ENCODE measurements around the gene CDH12.
A peak's percentile ranks its signal among the peaks of the same experiment; 100 is the strongest.

Gene CDH12

DNA sequence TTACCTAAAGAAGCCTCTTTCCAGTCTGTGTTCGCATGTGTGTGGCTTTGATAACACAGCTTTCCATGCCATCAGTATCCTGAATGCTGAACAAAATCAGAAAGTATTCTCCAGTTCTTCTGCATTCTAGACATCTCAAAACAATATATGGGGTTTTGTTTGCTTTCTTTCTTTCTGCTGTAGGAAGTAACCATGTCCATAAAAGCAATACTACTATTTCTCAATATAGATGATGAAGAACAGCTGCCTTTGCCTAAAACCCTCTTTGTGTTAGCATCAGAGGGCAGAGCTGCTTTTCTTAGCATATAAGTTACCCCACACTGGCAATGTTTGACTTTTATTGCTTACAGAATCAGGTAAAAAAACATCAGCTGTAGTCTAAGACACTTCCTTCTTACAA, 963.6 kb downstream of the CDH12 start:
- Histone ChIP-seq H3K79me2 (ENCODE audit: insufficient read depth, low read length) (no peaks in the 10 kb centered on the region), H3K4me3 (ENCODE audit: insufficient read depth, low read length, poor library complexity, severe bottlenecking) (no peak overlapping the region), H3K36me3 (ENCODE audit: low read length) (no peaks in the 10 kb centered on the region), H2AFZ (ENCODE audit: low read depth, low read length, severe bottlenecking) (peak overlapping the region; percentile 0), H3F3A (ENCODE audit: insufficient read depth) (no peaks in the 10 kb centered on the region), H3K27ac (ENCODE audit: low read depth, low read length) (no peak overlapping the region), H3K27me3 (ENCODE audit: low read length) (no peaks in the 10 kb centered on the region), H3K9ac (ENCODE audit: low read length) (no peak overlapping the region), H3K9me3 (ENCODE audit: insufficient read depth, low read length) (no peaks in the 10 kb centered on the region), H3K9me2 (replicated peaks; ENCODE audit: insufficient read depth, low read length) (no peaks in the 10 kb centered on the region), H4K20me1 (ENCODE audit: low read depth, low read length) (no peaks in the 10 kb centered on the region), H3K4me2 (ENCODE audit: low read depth, low read length, poor library complexity, severe bottlenecking) (no peak overlapping the region)
- TF ChIP-seq, protein P1, sequence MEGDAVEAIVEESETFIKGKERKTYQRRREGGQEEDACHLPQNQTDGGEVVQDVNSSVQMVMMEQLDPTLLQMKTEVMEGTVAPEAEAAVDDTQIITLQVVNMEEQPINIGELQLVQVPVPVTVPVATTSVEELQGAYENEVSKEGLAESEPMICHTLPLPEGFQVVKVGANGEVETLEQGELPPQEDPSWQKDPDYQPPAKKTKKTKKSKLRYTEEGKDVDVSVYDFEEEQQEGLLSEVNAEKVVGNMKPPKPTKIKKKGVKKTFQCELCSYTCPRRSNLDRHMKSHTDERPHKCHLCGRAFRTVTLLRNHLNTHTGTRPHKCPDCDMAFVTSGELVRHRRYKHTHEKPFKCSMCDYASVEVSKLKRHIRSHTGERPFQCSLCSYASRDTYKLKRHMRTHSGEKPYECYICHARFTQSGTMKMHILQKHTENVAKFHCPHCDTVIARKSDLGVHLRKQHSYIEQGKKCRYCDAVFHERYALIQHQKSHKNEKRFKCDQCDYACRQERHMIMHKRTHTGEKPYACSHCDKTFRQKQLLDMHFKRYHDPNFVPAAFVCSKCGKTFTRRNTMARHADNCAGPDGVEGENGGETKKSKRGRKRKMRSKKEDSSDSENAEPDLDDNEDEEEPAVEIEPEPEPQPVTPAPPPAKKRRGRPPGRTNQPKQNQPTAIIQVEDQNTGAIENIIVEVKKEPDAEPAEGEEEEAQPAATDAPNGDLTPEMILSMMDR (IDR thresholded peaks at IDR 0.05; ENCODE audit: insufficient read depth, low read length, poor library complexity, severe bottlenecking) = no peak
- TF ChIP-seq EZH2phosphoT487 (conservative IDR thresholded peaks at IDR 0.05; ENCODE audit: low read length) = no peak

DNA sequence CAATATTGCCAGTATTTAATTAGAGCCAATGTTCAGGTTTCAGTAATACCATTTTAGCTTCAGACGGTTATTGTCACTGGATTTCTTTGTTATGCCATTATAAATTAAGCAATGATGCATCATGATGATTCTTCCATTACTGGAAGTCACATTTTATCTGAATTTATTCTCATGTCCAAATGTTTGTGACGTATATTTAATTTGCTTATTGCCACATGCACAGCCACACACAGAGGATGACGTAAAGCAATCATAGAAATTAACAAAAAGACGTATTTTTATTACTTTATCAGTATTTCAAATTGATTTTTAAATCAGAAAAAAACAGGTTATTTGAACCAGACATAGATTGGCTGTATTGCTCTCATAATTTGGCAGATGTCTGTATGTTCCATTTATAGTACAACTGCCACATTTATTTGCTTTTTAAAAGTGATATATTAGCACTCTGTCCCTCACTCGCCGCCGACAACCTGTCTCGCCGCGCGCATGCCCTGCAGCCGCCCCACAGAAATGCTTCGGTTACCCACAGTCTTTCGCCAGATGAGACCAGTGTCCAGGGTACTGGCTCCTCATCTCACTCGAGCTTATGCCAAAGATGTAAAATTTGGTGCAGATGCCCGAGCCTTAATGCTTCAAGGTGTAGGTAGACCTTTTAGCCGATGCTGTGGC, 970.9 kb downstream of the CDH12 start:
- H3K9me2 ChIP-seq (replicated peaks; ENCODE audit: insufficient read depth, low read length) = no peaks in the 10 kb centered on the region
- H3K4me3 ChIP-seq (ENCODE audit: insufficient read depth, low read length, poor library complexity, severe bottlenecking) = no peak overlapping the region
- no peaks in the 10 kb centered on the region for H3K36me3 ChIP-seq (ENCODE audit: low read length)
- no peaks in the 10 kb centered on the region for H3F3A ChIP-seq (ENCODE audit: insufficient read depth)
- TF ChIP-seq, protein P1 (IDR thresholded peaks at IDR 0.05; ENCODE audit: insufficient read depth, low read length, poor library complexity, severe bottlenecking) = no peak
- no peak for TF ChIP-seq EZH2phosphoT487 (conservative IDR thresholded peaks at IDR 0.05; ENCODE audit: low read length)
- H3K9me3 ChIP-seq (ENCODE audit: insufficient read depth, low read length) = no peaks in the 10 kb centered on the region
- no peak overlapping the region for H2AFZ ChIP-seq (ENCODE audit: low read depth, low read length, severe bottlenecking)
- no peak overlapping the region for H3K9ac ChIP-seq (ENCODE audit: low read length)
- H3K79me2 ChIP-seq (ENCODE audit: insufficient read depth, low read length) = no peaks in the 10 kb centered on the region
- H3K27me3 ChIP-seq (ENCODE audit: low read length) = no peaks in the 10 kb centered on the region
- H4K20me1 ChIP-seq (ENCODE audit: low read depth, low read length) = no peaks in the 10 kb centered on the region
- H3K4me2 ChIP-seq (ENCODE audit: low read depth, low read length, poor library complexity, severe bottlenecking) = no peak overlapping the region
- no peak overlapping the region for H3K27ac ChIP-seq (ENCODE audit: low read depth, low read length)

DNA sequence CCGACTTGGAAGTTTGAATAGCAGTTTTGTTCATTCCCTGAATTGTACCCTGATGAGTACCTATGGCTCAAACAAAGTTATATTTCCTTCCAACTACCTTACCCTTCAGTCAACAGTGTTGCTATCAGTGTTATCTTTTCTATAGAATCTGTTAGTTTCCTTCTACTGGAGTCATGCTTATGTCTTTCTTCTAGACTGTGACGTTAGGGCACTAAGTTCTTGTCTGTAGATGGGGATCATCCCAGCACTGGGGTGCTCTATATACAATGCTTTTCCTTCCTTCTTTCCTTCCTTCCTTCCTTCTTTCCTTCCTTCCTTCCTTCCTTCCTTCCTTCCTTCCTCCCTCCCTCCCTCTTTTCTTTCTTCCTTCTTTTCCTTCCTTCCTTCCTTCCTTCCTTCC, 973.0 kb downstream of the CDH12 start:
- Histone ChIP-seq H3K9ac (ENCODE audit: low read length) (no peak overlapping the region), H2AFZ (ENCODE audit: low read depth, low read length, severe bottlenecking) (no peak overlapping the region), H3K27me3 (ENCODE audit: low read length) (no peaks in the 10 kb centered on the region), H3K36me3 (ENCODE audit: low read length) (no peaks in the 10 kb centered on the region), H3K9me3 (ENCODE audit: insufficient read depth, low read length) (no peaks in the 10 kb centered on the region), H3F3A (ENCODE audit: insufficient read depth) (no peaks in the 10 kb centered on the region), H3K27ac (ENCODE audit: low read depth, low read length) (no peak overlapping the region), H3K9me2 (replicated peaks; ENCODE audit: insufficient read depth, low read length) (no peaks in the 10 kb centered on the region), H3K4me3 (ENCODE audit: insufficient read depth, low read length, poor library complexity, severe bottlenecking) (no peak overlapping the region), H4K20me1 (ENCODE audit: low read depth, low read length) (no peaks in the 10 kb centered on the region), H3K4me2 (ENCODE audit: low read depth, low read length, poor library complexity, severe bottlenecking) (no peak overlapping the region), H3K79me2 (ENCODE audit: insufficient read depth, low read length) (no peaks in the 10 kb centered on the region)
- no peak for TF ChIP-seq EZH2phosphoT487 (conservative IDR thresholded peaks at IDR 0.05; ENCODE audit: low read length)
- TF ChIP-seq, protein P1 (IDR thresholded peaks at IDR 0.05; ENCODE audit: insufficient read depth, low read length, poor library complexity, severe bottlenecking) = no peak
